HCT116 (cell line): ENCODE data around the gene RBMS1. TPM values are rescaled to one million over a fixed set of nuclear protein-coding genes. Genes with fewer than 3 reads are reported as not detected.

ENCODE experiments used
- ATAC-seq: fragments of 200-7000 bp; cut with Tn5 transposase; 2 replicates; pipeline ENCODE4 v1.9.1; 2020; ENCODE audit warnings: mild to moderate bottlenecking, moderate library complexity
- BruUV-seq: library from RNA; stranded (reverse); fragments of 400-500 nt; replicated peaks from 2 replicates; lab custom pipeline; 2021; lab: Mats Ljungman, UMichigan
- CTCF ChIA-PET: fragments of 300-600 bp; sonication (Branson Sonifier 250); formaldehyde crosslinking; loops from one replicate; lab custom pipeline; 2021; ENCODE audit warnings: antibody characterized with exemption; lab: Charles Lee
- POLR2A ChIA-PET: fragments of 300-600, 350-600 bp; sonication (Branson Sonifier 250); formaldehyde crosslinking; loops from one replicate; lab custom pipeline; 2021; ENCODE audit warnings: antibody characterized with exemption; lab: Charles Lee
- RAD21 ChIA-PET, 2 experiments: fragments of 300-600 bp; sonication (Branson Sonifier 250); formaldehyde crosslinking; loops; one replicate each; lab custom pipeline; 2023; ENCODE audit warnings: low total read pairs in 2 of 2; ENCODE audit not compliant: uncharacterized antibody in 2 of 2, unreplicated experiment in 2 of 2, low non-redundant PET in 1 of 2; lab: Charles Lee
- DNase-seq: peaks from one replicate; pipeline ENCODE4 v3.0.0-alpha.2; 2010; ENCODE audit warnings: low read depth, low spot score
- H2AFZ ChIP-seq: fragments of 200-600 bp; shearing (Covaris generic), sonication (generic); 2 replicates; pipeline ENCODE4 v1.6.1; 2017; ENCODE audit warnings: low read depth, mixed run types, mixed read lengths, antibody characterized with exemption, low read length; ENCODE audit not compliant: poor library complexity, severe bottlenecking
- H3K27ac ChIP-seq: 2 replicates; pipeline ENCODE4 v1.5.1; 2012; ENCODE audit warnings: low read depth, low read length
- H3K27me3 ChIP-seq: fragments of 200-600 bp; sonication (generic); 2 replicates; pipeline ENCODE4 v1.6.1; 2016; ENCODE audit warnings: mixed run types, low read length, mixed read lengths; ENCODE audit not compliant: insufficient read depth
- H3K36me3 ChIP-seq, 2 experiments: fragments of 200-500 bp in 1 of 2; fragments of 200-600 bp in 1 of 2; sonication (Bioruptor generic) in 1 of 2; sonication (generic) in 1 of 2; 2 replicates each; pipeline versions ENCODE4 v1.5.1 to v1.6.1; 2014 to 2016; ENCODE audit warnings: low read length in 2 of 2, inconsistent platforms in 1 of 2, mixed read lengths in 1 of 2, mixed run types in 1 of 2; ENCODE audit not compliant: insufficient read depth in 2 of 2, control insufficient read depth in 1 of 2
- H3K4me1 ChIP-seq, 2 experiments: fragments of 200-600 bp in 1 of 2; sonication (generic) in 1 of 2; 2 replicates each; pipeline versions ENCODE4 v1.5.1 to v1.6.1; 2012 to 2017; ENCODE audit warnings: low read length in 2 of 2, inconsistent platforms in 1 of 2, mild to moderate bottlenecking in 1 of 2, mixed read lengths in 1 of 2, mixed run types in 1 of 2, moderate library complexity in 1 of 2; ENCODE audit not compliant: insufficient read depth in 2 of 2, control insufficient read depth in 1 of 2
- H3K4me2 ChIP-seq: fragments of 200-600 bp; sonication (generic); 2 replicates; pipeline ENCODE4 v1.6.1; 2017; ENCODE audit warnings: mixed run types, low read length, mixed read lengths
- H3K4me3 ChIP-seq, 2 experiments: fragments of 200-600 bp in 1 of 2; sonication (generic) in 1 of 2; replicated peaks in 1 of 2; 2 replicates each; pipeline ENCODE4 v1.5.1; 2011 to 2016; ENCODE audit warnings: low read length in 2 of 2, control low read depth in 1 of 2, low read depth in 1 of 2, mild to moderate bottlenecking in 1 of 2, mixed read lengths in 1 of 2, mixed run types in 1 of 2
- H3K79me2 ChIP-seq: fragments of 200-600 bp; sonication (generic); 2 replicates; pipeline ENCODE4 v1.6.1; 2017; ENCODE audit warnings: mild to moderate bottlenecking, mixed run types, low read length, moderate library complexity, mixed read lengths; ENCODE audit not compliant: insufficient read depth
- H3K9ac ChIP-seq: fragments of 200-600 bp; sonication (generic); 2 replicates; pipeline ENCODE4 v1.6.1; 2016; ENCODE audit warnings: low read length, mixed read lengths
- H3K9me2 ChIP-seq: fragments of 200-600 bp; sonication (generic), shearing (Covaris generic); 2 replicates; pipeline ENCODE4 v1.6.1; 2017; ENCODE audit warnings: mixed run types, mild to moderate bottlenecking, moderate library complexity; ENCODE audit not compliant: insufficient read depth
- H3K9me3 ChIP-seq, 2 experiments: fragments of 200-500 bp in 1 of 2; fragments of 200-600 bp in 1 of 2; sonication (Bioruptor generic) in 1 of 2; sonication (generic) in 1 of 2; 2 replicates each; pipeline ENCODE4 v1.6.1; 2014 to 2017; ENCODE audit warnings: low read length in 2 of 2, mixed read lengths in 2 of 2, inconsistent platforms in 1 of 2, low read depth in 1 of 2, mild to moderate bottlenecking in 1 of 2, mixed run types in 1 of 2, moderate library complexity in 1 of 2; ENCODE audit not compliant: control insufficient read depth in 1 of 2, insufficient read depth in 1 of 2
- H4K20me1 ChIP-seq: fragments of 200-600 bp; sonication (generic), shearing (Covaris generic); 2 replicates; pipeline ENCODE4 v1.6.1; 2017; ENCODE audit warnings: mixed run types, mild to moderate bottlenecking, moderate library complexity; ENCODE audit not compliant: insufficient read depth
- CBX3 ChIP-seq: IDR thresholded peaks from 2 replicates; pipeline ENCODE4 v1.6.1; 2012; ENCODE audit warnings: low read depth
- FOSL1 ChIP-seq: IDR thresholded peaks from 2 replicates; pipeline ENCODE4 v1.6.1; 2012; ENCODE audit warnings: low read depth
- JUND ChIP-seq: IDR thresholded peaks from 2 replicates; pipeline ENCODE4 v1.6.1; 2012
- SP1 ChIP-seq: IDR thresholded peaks from 2 replicates; pipeline ENCODE4 v1.6.1; 2012; ENCODE audit warnings: low read depth
- SRF ChIP-seq: IDR thresholded peaks from 2 replicates; pipeline ENCODE4 v1.6.1; 2012; ENCODE audit warnings: low read depth
- intact Hi-C: fragments of 100-400 bp; cut with micrococcal nuclease; formaldehyde crosslinking; loops from 2 replicates; pipeline ENCODE4 v1.10.0; 2022
- total RNA-seq: library from RNA; stranded (reverse); gene quantifications from one replicate; pipeline ENCODE4 v1.2.1, GENCODE V29; 2021; ENCODE audit not compliant: unreplicated experiment
- TF ChIP-seq, protein P1 (sequence below), 3 experiments: fragments of 200-600 bp in 1 of 3; sonication (generic) in 1 of 3; IDR thresholded peaks in 2 of 3; conservative IDR thresholded peaks in 1 of 3; 2 replicates each; pipeline ENCODE4 v1.5.1; 2012 to 2017; ENCODE audit warnings: low read depth in 2 of 3, low read length in 2 of 3, antibody characterized with exemption in 1 of 3, borderline replicate concordance in 1 of 3, control low read depth in 1 of 3, mild to moderate bottlenecking in 1 of 3, mixed read lengths in 1 of 3, mixed run types in 1 of 3, moderate library complexity in 1 of 3; ENCODE audit not compliant: insufficient read depth in 1 of 3
- TF ChIP-seq, protein P2 (sequence below): IDR thresholded peaks from 2 replicates; pipeline ENCODE4 v1.6.1; 2012

RBMS1 gene
- total RNA-seq, 1 experiment from 2014 or later = 17.6 TPM

DNA sequence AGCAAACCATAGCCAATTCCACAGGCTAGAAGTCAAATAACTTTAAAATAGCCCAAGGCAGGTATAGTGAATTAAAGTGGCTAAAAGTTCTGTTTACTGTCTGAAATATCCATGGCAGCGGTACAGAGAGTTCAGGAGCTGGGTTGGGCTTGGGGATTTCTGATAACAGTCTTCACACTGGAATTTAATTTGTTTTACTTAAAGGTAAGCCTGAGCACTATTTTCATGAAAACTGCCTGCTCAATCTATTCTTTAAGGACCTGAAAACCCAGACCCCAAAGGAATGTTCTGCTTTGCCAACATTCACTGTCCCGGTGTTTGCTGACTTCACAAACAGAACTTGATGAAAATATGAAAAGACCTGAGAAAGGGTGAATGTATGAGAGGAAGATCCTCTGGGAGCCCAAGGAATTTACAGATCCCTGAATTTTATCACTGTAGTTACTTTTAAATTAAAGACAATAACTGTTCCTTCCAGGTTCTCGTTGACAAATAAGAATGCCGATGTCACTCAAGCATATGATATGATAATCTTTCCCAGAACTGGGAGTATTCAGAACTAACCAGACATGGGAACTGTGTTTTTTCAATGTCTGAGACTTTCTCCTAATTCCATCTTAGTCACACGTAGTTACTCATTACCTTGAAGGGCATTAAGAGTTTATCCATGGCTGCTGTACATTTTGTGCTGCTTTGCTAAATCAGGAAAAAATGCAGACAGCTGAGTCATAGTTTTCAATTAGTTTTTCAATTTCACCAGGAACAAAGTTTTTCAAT lies 265.3 kb downstream of the RBMS1 start:
- Histone ChIP-seq H3K36me3 (no peaks in the 10 kb centered on the region), H3K9me3 (no peaks in the 10 kb centered on the region), H3K9me2 (no peaks in the 10 kb centered on the region), H3K27me3 (no peaks in the 10 kb centered on the region), H3K4me2 (peak overlapping the region; percentile 62), H3K4me3 (no peak overlapping the region), H3K79me2 (no peaks in the 10 kb centered on the region), H3K4me1 (peaks cover 33 to 72% of the 10 kb centered on the region in 2 experiments), H3K27ac (no peak overlapping the region), H4K20me1 (no peaks in the 10 kb centered on the region), H2AFZ (peak overlapping the region; percentile 59), H3K9ac (peak overlapping the region; percentile 2; the same call in 1 of the 2 replicates)
- DNase-seq (no peak), ATAC-seq (no peak)
- POLR2A ChIA-PET = no interaction called here
- CTCF ChIA-PET = no interaction called here
- RAD21 ChIA-PET = no interaction called here
- intact Hi-C loops = no loop called here
- no TSS peak for BruUV-seq
- TF ChIP-seq SP1 (peak; percentile 55; the same call in 1 of the 2 replicates), FOSL1 (peak; percentile 71; the same call in 1 of the 2 replicates), SRF (peak; percentile 38; the same call in 1 of the 2 replicates), CBX3 (0 out of 2 replicates have a peak, but pooled peaks have one; percentile 31), JUND (peak; percentile 61)
- TF ChIP-seq, protein P1, sequence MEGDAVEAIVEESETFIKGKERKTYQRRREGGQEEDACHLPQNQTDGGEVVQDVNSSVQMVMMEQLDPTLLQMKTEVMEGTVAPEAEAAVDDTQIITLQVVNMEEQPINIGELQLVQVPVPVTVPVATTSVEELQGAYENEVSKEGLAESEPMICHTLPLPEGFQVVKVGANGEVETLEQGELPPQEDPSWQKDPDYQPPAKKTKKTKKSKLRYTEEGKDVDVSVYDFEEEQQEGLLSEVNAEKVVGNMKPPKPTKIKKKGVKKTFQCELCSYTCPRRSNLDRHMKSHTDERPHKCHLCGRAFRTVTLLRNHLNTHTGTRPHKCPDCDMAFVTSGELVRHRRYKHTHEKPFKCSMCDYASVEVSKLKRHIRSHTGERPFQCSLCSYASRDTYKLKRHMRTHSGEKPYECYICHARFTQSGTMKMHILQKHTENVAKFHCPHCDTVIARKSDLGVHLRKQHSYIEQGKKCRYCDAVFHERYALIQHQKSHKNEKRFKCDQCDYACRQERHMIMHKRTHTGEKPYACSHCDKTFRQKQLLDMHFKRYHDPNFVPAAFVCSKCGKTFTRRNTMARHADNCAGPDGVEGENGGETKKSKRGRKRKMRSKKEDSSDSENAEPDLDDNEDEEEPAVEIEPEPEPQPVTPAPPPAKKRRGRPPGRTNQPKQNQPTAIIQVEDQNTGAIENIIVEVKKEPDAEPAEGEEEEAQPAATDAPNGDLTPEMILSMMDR (IDR thresholded peaks at IDR 0.05 in 2 of 3, conservative IDR thresholded peaks at IDR 0.05 in 1 of 3; ENCODE audit: borderline replicate concordance in 1 of 3, insufficient read depth in 1 of 3, low read depth in 2 of 3, low read length in 2 of 3) = no peak
- TF ChIP-seq, protein P2, sequence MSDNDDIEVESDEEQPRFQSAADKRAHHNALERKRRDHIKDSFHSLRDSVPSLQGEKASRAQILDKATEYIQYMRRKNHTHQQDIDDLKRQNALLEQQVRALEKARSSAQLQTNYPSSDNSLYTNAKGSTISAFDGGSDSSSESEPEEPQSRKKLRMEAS = no peak
